H1 (cell line): ENCODE data around the gene TTLL5. TPM values are rescaled to one million over a fixed set of nuclear protein-coding genes. Genes with fewer than 3 reads are reported as not detected.

Experiments
- BRCA1 ChIP-seq: IDR thresholded peaks from 2 replicates; pipeline ENCODE4 v1.6.1; 2012; ENCODE audit warnings: low read depth, low read length, improper control_type of control experiment
- HDAC2 ChIP-seq, 2 experiments: fragments of 300-600 bp in 1 of 2; sonication (generic) in 1 of 2; IDR thresholded peaks; 2 replicates each; pipeline ENCODE4 v1.6.1; 2011 to 2012; ENCODE audit warnings: low read depth in 2 of 2, low read length in 2 of 2, mild to moderate bottlenecking in 2 of 2, moderate library complexity in 2 of 2, borderline replicate concordance in 1 of 2, inconsistent platforms in 1 of 2
- POLR2A ChIP-seq, 2 experiments: IDR thresholded peaks; 1 replicate in 1 of 2; 2 replicates in 1 of 2; pipeline ENCODE4 v1.6.1; 2011; ENCODE audit warnings: low read depth in 2 of 2, low read length in 2 of 2, mild to moderate bottlenecking in 2 of 2; ENCODE audit errors: control extremely low read depth in 1 of 2
- RBBP5 ChIP-seq: IDR thresholded peaks from 2 replicates; pipeline ENCODE4 v1.7.1; 2012; ENCODE audit warnings: low read depth, mild to moderate bottlenecking, inconsistent platforms, low read length, moderate library complexity, borderline replicate concordance
- RNF2 ChIP-seq: fragments of 200-900, 300-1000 bp; sonication (generic); IDR thresholded peaks from 2 replicates; pipeline ENCODE4 v1.7.1; 2016; ENCODE audit warnings: borderline replicate concordance, low read depth, mild to moderate bottlenecking, antibody characterized with exemption, low read length; ENCODE audit not compliant: poor library complexity, severe bottlenecking; ENCODE audit errors: missing control alignments
- SUZ12 ChIP-seq: fragments of 200-600 bp; sonication (generic); IDR thresholded peaks from 2 replicates; pipeline ENCODE4 v1.6.1; 2012; ENCODE audit warnings: mild to moderate bottlenecking, inconsistent platforms, low read length, moderate library complexity, mixed read lengths
- polyA plus RNA-seq, 7 experiments: library from polyadenylated mRNA; depleted of rRNA in 3 of 7; stranded (reverse) in 5 of 7; unstranded in 2 of 7; fragments of >200 nt in 5 of 7; fragments of 200-250 nt in 2 of 7; gene quantifications; 1 replicate in 5 of 7; 2 replicates in 1 of 7; 4 replicates in 1 of 7; pipeline versions ENCODE4 v1.2.1 to v1.2.3, GENCODE V29; 2011 to 2013; ENCODE audit warnings: missing spikeins in 2 of 7, mixed read lengths in 2 of 7
- total RNA-seq: library from RNA; stranded (reverse); fragmentation: NEBNext Ultra II Directional; extraction: Animal tissue kit (Norgen Biotek cat#: 25700); gene quantifications from 2 replicates; pipeline ENCODE4 v1.2.1, GENCODE V29; 2021

TTLL5 gene
- total and polyA plus RNA-seq, 2 of the 8 experiments (the other 6 are each of a cell fraction or from before 2014, with no cell fraction given), result 16.1 to 45.9 TPM

GRCh38 chr14:75831455-75831854, 170.4 kb downstream of the TTLL5 start (continued):
- TF ChIP-seq SUZ12 (no peak), RNF2 (no peak), HDAC2 (IDR thresholded peaks at IDR 0.05; ENCODE audit: borderline replicate concordance in 1 of 2, low read depth in 2 of 2, low read length in 2 of 2) (no peak), BRCA1 (no peak), POLR2A (IDR thresholded peaks at IDR 0.05; ENCODE audit: control extremely low read depth in 1 of 2, low read depth in 2 of 2, low read length in 2 of 2) (no peak), RBBP5 (no peak)
